NCI-H1694 (cell line): ENCODE results near the gene MUL1.
"Not testable (repeated sequence)": the region's sequence is repeated elsewhere in the genome, so short reads cannot be mapped to it uniquely, and the experiment has no call there.

Experiments
- DNase-seq: peaks from one replicate; lab custom pipeline; 2025; lab: John Stamatoyannopoulos, UW

MUL1 gene

GRCh38 chr1:20511518-20512428 is 3.8 kb upstream of the MUL1 start:
- no peak for DNase-seq

DNA sequence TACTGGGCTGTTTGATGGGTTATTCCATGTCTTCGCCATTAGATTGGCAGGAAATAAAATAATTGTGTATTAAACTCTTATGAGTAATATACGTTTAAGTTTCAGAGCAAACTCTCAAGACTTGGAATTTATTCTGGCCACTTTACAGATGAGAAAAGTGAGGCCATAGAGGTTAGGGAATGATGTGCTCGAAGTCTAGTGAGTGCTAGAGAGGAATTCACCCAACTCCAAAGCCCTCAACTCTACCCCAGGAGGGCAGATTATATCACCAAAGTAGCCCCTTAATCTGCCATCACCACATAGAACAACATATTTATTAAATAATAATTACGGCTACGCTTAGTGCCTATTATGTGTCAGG is 440 bp upstream of the MUL1 start:
- no peak for DNase-seq

- no peak for DNase-seq
Measured at GRCh38 chr1:20507248-20507563, 745 bp downstream of the MUL1 start.

DNA sequence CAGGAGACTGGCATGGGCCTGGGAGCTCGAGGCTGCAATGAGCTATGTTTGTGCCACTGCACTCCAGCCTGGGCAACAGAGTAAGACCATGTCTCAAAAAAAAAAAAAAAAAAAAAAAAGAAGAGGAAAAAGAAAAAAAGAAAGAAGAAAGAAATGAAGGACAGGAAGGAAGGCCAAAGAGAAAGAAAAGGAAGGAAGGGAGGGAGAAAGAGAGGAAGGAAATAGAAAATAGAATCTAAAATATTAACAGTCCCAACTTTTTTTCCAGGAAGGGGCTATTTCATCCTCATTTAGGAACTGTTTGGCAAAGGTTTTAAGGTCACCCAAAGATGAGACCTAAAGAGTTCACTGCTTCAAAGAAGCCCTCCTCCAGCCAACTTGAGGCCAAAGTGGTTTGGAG is 2.5 kb downstream of the MUL1 start:
- DNase-seq = no peak

- no peak for DNase-seq
Measured at GRCh38 chr1:20500716-20501115, 7.2 kb downstream of the MUL1 start.

DNA sequence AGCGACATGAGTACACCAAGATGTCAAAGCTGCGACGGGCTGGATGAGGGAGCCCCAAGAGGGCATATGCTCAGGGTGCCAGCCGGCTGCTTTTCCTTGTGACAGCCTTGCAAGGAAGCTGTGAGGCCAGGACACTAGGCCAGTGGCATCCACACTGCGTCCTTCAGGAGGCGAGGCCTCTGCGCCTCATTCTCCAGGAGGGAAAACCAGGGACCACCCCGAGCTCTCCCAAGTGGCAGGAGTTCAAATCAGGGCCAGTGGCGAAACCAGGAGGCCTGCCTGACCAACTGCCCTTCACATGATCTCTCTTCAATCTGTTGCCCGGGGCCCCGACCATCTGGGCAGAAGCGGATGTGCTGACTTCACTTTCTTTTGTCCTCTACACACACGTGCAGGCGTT is 8.2 kb downstream of the MUL1 start:
- DNase-seq = no peak

DNA sequence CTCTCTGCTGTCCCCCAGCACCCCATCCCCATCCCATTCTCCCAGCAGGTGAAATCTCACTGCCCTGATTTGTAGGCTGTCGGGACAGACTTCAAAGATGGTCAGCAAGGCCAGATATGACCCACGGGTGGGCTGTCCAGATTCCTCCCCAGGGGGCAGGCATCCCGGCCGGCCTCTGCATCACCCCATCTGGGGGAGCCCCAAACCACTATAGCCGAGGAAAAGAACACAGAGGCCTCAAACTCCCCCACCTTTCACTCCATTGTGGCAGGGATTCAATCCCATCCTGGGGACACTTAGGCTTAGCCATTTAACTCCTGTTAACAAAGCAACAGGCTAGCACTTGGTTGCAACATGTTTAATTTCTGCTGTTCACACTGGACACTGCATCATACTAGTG is 8.8 kb downstream of the MUL1 start:
- no peak for DNase-seq

- no peak for DNase-seq
Measured at GRCh38 chr1:20498116-20498515, 9.8 kb downstream of the MUL1 start.

GRCh38 chr1:20497506-20497905 is 10.4 kb downstream of the MUL1 start:
- DNase-seq = no peak

- not testable (repeated sequence) for DNase-seq
Measured at GRCh38 chr1:20496725-20497383, 11.1 kb downstream of the MUL1 start.

- DNase-seq = no peak
Measured at GRCh38 chr1:20496241-20496661, 11.7 kb downstream of the MUL1 start.

DNA sequence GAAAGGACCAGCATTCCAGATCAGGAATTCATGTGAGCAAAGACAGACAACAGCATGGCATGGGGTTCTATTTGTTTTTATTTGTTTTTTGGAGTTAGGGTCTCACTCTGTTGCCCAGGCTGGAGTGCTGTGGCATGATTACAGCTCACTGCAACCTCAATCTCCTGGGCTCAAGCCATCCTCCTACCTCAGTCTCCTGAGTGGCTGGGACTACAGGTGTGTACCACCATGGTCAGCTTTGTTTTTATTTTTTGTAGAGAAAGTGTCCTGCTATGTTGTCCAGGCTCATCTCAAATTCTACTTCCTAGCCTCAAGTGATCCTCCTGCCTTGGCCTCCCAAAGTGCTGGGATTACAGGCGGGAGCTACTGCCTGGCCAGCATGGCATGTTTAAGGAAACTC is 12.3 kb downstream of the MUL1 start:
- DNase-seq = no peak

GRCh38 chr1:20494609-20495311 is 13.2 kb downstream of the MUL1 start:
- no peak for DNase-seq

DNA sequence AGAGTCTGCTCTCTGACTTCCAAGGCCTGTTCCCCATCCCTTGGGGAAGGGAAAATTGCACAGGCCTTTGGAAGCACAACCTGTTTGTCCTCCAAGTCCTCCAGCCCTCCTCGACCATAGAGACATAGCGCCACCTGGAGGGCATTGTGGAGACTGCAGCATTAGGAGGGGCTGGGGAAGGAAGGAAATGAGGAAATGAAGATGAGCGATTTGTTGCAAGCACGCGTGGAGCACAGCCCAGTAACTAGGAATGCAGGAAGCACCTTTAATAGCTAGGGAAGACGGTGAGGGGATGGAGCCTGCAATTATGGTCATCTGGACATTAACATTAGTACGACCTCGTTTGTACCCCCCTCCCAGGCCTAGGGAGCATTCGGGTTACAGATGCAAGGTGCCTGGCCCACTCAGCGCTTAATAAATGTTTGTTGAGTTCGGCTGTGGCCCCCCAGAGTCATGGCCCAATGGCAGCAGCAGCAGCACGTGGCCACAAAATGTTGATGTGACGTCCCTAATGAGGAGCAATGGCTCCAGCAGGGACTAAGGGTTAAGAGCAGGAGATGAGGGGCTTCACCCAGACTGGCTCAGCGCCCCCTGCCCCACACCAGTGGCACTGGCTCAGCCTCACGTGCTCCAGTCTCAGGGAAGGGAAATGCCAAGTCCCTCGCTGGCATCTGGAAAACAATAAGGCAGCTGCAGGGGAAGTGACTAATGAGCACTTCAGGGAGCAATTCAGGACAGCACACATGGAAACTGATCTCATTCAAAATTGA is 13.9 kb downstream of the MUL1 start:
- peak; percentile 88 for DNase-seq

GRCh38 chr1:20493309-20493708 is 14.6 kb downstream of the MUL1 start:
- no peak for DNase-seq

GRCh38 chr1:20492751-20493150 is 15.2 kb downstream of the MUL1 start:
- no peak for DNase-seq

DNA sequence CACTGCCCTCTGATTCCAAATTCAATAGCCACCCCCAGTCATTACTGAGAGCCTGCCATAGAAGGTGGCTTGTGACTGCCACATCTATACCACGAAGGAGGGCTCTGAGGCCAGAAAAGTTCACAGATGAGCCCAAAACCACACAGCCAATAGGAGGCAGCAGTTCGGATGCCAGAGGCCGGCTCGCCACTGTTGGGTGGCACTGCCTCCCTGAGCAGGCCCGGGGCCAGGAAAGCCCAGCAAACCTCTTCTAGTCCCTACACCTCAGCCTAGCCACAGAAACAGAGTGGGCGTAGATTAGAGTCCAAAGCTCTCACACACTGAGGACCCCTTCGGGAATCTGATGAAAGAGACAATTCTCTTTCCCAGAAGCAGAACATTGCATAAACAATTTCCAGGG is 16.1 kb downstream of the MUL1 start:
- no peak for DNase-seq

GRCh38 chr1:20491178-20491577 is 16.8 kb downstream of the MUL1 start:
- no peak for DNase-seq

DNA sequence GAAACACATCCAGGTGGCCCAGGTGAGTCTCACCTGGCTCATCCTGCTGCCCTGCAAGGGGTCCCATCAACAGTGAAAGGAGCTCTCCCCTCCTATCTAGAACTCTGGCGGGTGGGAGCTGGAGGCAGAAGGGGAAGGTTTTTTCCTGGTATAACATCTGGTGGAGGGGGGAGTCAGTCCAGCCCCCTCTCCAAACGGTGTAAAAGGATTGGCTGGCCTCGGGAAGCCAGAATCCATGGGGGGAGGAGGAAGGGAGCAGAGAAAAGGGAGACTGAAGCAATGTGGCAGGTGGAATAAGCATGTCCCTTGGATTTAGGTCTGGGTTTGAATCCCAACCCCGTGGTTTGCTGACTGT is 20.7 kb downstream of the MUL1 start:
- peak; percentile 72 for DNase-seq

GRCh38 chr1:20486457-20487235 is 21.3 kb downstream of the MUL1 start:
- DNase-seq = peak; percentile 55
